Renal cortical epithelial cell (primary cell): Measurements from ENCODE around the gene CLK1. TPM values are rescaled to one million over a fixed set of nuclear protein-coding genes. Genes with fewer than 3 reads are reported as not detected.

ENCODE experiments used
- DNase-seq: peaks from one replicate; pipeline ENCODE4 v3.0.0-alpha.2; 2011; ENCODE audit warnings: low read depth
- total RNA-seq: library from RNA; depleted of rRNA; stranded (reverse); fragments of >200 nt; gene quantifications from 2 replicates; pipeline ENCODE4 v1.2.3, GENCODE V29; 2014

CLK1 gene
- total RNA-seq, 1 donor from 2014 or later: 84.2 TPM

GRCh38 chr2:200811333-200812121, 52.9 kb downstream of the CLK1 start, which contains the start of gene BZW1:
Gene BZW1 (plus strand): TSS chr2:200811910. CDS start chr2:200813218, 1,308 bp downstream.
- peak; percentile 81 for DNase-seq

GRCh38 chr2:200810998-200811332, 53.5 kb downstream of the CLK1 start:
- no peak for DNase-seq

GRCh38 chr2:200810252-200810997, 54.0 kb downstream of the CLK1 start:
- DNase-seq: peak; percentile 76

GRCh38 chr2:200809506-200810251, 54.8 kb downstream of the CLK1 start:
- no peak for DNase-seq

Other genes starting within 250 kb of the CLK1 start
- 398 and 823 TPM in 2 replicates for gene BZW1, start 52.7 kb downstream of the CLK1 start, total RNA-seq
- 38.8 and 40.1 TPM in 2 replicates for gene PPIL3, start 24.4 kb upstream of the CLK1 start, total RNA-seq
- 21.7 and 37.3 TPM in 2 replicates for gene NIF3L1, start 24.7 kb upstream of the CLK1 start, total RNA-seq
- 18.6 and 20.7 TPM in 2 replicates for gene ORC2, start 99.0 kb upstream of the CLK1 start, total RNA-seq
- gene HYCC2, start 207.0 kb upstream of the CLK1 start, total RNA-seq: 10.9 and 17.1 TPM in 2 replicates
- gene NDUFB3, start 207.3 kb upstream of the CLK1 start, total RNA-seq: 103 and 115 TPM in 2 replicates